GM12892 (cell line): ENCODE measurements around the gene AGPAT4.

Experiments
- DNase-seq: peaks from one replicate; pipeline ENCODE4 v3.0.0; 2011; ENCODE audit not compliant: insufficient read length
- FAIRE-seq: peaks from 2 replicates; lab custom pipeline; 2011; peaks lifted over from hg19 to GRCh38; lab: Jason Lieb, UNC
- POLR2A ChIP-seq: IDR thresholded peaks from 2 replicates; pipeline ENCODE4 v1.6.1; 2011; ENCODE audit warnings: low read depth, low read length, control low read depth
- POLR2AphosphoS5 ChIP-seq: IDR thresholded peaks from 2 replicates; pipeline ENCODE4 v1.6.1; 2011; ENCODE audit warnings: low read depth, low read length, control low read depth
- TAF1 ChIP-seq: IDR thresholded peaks from 2 replicates; pipeline ENCODE4 v1.6.1; 2011; ENCODE audit warnings: low read depth, mild to moderate bottlenecking, control low read depth, low read length, borderline replicate concordance

Gene AGPAT4

DNA sequence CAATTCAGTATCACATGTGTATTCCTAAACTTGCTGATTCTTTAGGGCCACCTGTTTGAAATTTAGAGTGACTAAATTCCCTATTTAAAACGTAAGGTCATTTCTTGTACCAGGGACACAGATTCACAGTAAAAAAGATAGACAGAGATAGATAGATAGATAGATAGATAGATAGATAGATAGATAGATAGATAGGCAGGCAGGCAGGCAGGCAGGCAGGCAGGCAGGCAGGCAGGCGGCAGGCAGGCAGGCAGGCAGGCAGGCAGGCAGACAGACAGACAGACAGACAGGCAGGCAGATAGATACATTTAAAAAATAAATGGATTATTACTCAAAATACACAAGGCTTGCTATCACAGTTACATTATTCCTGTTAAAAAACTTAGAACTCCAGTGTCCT lies 54.2 kb downstream of the AGPAT4 start:
- no peak for TF ChIP-seq POLR2A
- TF ChIP-seq TAF1, result no peak
- no peak for TF ChIP-seq POLR2AphosphoS5
- FAIRE-seq (no peak), DNase-seq (no peak)

DNA sequence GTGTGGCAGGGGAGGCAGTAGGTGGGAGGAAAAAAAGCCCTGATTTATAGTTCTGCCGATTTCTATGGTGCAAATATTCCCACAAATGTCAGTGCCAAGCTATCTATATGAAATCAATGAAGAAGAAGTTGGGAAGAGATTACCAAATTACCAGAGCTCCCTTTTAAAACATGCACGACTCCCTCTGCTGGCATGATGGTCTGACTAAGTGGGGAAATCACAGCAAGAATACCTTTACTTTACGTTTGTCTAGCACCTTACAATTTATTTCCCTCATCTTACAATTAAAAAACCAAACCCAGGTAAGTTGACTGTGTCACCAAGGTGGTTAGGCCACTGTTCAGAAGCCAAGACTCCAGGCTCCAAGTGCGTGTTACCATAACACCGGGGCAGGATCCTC lies 55.6 kb downstream of the AGPAT4 start:
- DNase-seq (no peak), FAIRE-seq (no peak)
- TF ChIP-seq TAF1, result no peak
- no peak for TF ChIP-seq POLR2AphosphoS5
- no peak for TF ChIP-seq POLR2A

DNA sequence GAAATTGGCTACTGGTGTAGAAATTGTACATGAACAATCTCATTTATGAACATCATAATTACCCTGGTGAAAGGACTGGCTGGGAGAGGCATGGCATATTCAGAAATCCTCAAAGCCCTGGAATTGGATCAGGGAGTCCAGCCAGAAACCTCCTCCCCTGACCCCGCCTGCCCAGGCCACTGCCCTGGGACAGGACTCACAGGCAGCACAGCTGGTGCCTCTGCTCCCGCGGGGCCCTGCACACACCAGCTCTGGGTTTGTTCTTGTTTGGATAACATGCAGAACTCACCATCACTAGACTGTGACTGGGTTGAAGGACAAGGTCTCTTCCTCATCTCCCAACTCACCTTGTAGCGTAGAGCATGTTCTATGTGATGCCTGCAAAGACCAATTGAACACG lies 56.2 kb downstream of the AGPAT4 start:
- no peak for DNase-seq
- no peak for FAIRE-seq
- TF ChIP-seq POLR2A (no peak), TAF1 (no peak)

DNA sequence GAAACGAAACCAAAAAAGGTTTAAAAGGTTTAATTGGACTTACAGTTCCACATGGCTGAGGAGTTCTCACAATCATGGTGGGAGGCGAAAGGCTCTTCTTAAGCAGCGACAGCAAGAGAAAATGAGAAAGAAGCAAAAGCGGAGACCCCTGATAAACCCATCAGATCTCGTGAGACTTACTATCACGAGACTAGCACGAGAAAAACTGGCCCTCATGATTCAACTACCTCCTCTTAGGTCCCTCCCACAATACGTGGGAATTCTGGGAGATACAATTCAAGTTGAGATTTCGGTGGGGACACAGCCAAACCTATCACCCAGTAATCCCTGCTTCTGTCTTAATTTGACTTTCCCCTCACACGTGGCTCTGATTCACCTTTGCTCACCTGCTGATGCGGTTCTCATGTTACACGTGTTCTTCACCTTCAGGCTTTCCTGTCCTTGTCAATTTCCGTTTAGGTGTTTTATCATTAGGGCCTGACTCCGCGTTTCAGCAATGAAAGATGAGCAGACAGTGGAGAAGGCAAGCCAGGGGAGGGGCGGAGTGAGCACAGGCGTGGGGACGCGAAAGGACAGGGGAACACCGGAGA lies 57.1 kb downstream of the AGPAT4 start:
- TF ChIP-seq POLR2A (no peak), TAF1 (no peak), POLR2AphosphoS5 (no peak)

DNA sequence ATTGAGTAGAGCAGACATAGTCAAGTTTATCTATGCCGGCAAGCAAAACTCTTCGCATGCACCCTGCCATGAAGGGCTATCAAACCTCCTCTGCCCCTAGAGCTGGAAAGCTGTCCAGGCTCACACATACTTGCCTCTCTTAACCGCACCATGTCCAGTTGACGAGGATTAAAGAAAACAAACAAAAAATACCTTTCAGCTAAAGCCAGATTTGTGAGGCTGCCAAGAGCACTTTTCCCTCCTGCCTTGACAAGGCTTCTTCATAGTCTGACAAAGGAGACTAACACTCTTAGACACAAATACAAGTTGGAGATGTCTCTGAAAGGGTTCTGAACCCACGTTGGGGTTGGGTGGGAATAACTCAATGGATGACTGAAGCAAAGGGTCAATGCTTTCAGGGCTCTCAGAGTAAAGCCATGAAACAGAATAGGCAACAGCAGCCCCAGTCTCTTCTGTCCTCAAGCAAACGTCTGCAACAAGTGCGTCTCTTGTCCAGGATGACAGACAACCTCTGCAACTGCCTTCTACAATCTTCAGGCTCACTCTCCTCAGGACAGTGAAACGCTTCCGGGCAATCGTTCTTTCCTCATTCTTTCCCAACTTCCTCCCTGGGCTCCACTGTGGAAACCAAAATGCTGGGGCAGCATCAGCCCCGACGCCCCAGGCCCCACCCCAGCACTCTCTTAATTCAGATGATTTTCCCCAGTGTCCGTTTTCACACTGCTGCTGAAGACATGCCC lies 57.8 kb downstream of the AGPAT4 start:
- no peak for TF ChIP-seq POLR2A
- TF ChIP-seq POLR2AphosphoS5, result no peak
- TF ChIP-seq TAF1, result no peak
- no peak for FAIRE-seq

More for the DNA sequence above, 57.1 kb downstream of the AGPAT4 start:
- DNase-seq, result no peak
- no peak for FAIRE-seq

DNA sequence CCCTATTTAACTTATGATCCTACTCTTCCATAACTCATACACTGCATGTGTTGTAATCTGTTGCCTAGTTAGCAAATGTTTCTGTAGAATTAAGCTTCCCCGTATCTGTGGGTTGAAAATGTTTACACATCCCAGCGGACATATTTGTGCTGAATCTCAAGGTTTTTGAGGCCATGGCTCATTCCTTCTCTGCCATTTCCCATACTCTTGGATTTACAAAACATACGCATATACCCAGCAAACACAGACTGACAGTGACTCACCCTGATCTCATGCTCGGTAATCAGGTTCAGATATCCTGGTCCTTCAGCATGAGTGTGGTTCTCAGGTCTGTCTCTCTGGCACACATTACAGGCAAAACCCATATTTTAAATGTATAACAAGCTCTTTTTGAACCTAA lies 58.7 kb downstream of the AGPAT4 start:
- TF ChIP-seq TAF1 (no peak), POLR2A (no peak), POLR2AphosphoS5 (no peak)
- DNase-seq (no peak), FAIRE-seq (no peak)

More for the DNA sequence above, 57.8 kb downstream of the AGPAT4 start:
- no peak for DNase-seq

DNA sequence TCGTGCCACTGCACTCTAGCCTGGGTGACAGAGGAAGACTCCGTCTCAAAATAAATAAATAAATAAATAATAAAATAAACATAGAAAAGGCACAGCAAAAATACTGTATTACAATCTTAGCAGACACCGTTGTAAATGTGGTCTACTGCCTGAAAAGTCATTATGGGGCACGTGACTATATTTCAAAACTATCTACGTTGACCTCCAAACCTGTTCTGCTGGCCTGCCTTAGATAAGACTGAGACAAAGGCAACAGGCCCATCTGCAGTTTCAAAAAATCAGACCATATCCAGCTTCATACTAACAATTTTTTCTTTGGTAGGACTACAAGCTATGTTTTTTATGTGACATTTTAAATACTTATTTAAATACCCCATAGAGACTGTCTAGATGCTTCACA lies 59.1 kb downstream of the AGPAT4 start:
- FAIRE-seq (no peak), DNase-seq (no peak)
- TF ChIP-seq TAF1 (no peak), POLR2A (no peak), POLR2AphosphoS5 (no peak)

DNA sequence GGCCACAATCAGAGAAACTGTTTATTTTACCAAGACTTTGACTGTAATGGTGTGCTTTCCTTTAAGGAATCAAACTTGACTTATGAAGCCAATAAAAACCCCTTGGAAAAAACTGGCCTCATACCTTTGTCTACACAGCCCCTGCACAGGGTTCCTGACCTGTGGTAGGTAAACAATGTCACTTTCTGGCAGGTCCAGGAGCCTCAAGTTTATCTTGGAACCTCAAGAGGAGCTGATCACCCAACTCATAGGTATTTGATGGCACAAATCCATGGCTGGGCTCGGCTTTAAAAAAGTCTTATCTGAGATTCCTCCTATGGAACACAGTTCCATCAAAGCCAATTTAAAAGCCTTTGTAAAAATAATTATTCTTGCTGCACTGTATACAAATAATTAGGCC lies 61.0 kb downstream of the AGPAT4 start:
- TF ChIP-seq TAF1, result no peak
- TF ChIP-seq POLR2A, result no peak
- no peak for TF ChIP-seq POLR2AphosphoS5
- no peak for FAIRE-seq
- no peak for DNase-seq

DNA sequence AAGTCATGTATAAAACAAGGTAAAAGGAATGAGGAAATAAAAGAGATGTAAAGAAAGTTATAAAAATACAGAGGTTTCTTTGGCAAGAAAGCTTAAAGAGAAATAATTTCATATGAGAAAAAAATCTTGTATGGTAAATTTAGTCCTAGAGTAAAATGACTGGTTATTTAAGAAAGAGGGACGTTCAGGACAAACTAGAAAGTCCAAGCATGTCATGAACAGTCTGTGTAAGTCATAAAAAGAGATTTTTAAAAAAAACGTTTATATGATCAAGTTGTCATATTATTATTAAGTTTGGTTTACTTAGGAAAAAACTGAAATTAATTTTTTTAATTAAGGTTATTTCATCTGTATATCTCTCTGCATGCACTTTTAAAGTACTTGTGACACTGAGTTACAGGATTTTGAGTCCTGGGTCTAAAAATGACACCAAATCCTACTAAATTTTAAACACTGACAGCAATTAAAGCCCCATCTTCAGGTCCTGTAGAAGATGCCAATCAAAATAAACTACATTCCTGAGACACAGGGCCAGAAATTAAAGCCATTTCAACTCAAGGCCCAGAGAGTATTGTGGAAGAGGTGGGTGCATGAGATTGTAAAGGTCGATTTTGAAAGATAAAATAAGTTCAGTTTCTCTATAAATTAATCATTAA lies 62.4 kb downstream of the AGPAT4 start:
- FAIRE-seq (no peak), DNase-seq (no peak)
- TF ChIP-seq POLR2A, result no peak

DNA sequence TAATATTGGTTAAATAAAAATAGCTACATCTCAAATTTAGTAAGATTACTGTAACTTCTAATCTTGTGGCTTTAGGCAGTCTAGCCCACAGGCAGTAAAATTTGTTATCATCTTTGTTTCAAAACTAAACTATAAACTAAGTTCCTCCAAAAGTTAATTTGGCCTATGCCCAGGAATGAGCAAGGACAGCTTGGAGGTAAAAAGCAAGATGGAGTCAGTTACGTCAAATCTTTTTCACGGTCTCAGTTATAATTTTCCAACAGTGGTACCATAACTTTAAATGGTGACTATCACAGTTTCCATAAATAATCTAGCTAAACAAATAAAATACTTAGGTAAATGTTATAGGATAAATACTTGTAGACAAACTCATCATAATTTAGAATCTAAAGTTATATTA lies 63.0 kb downstream of the AGPAT4 start:
- DNase-seq (no peak), FAIRE-seq (no peak)

DNA sequence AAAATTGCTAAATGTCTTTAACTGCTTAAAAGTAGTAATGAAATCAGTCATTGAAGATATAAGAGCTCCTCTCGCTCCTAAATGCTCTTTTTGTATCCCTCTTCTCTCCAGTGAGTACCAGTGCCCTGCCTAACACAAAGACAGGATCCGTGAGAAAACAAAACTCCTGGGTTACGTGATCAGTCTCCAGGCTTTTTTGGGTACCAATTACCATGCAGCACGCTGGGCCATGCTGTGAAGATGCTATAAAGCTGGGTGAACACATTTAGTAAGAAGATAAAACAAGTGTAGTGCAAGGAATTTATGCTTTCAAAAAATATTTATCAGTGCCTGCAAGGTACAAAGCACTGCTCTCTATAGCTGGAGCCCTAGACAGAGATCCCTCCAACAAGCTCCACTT lies 66.7 kb downstream of the AGPAT4 start:
- no peak for DNase-seq
- no peak for FAIRE-seq
- TF ChIP-seq TAF1 (no peak), POLR2A (no peak), POLR2AphosphoS5 (no peak)

More for the DNA sequence above, 63.0 kb downstream of the AGPAT4 start:
- no peak for TF ChIP-seq POLR2AphosphoS5
- TF ChIP-seq TAF1, result no peak
- no peak for TF ChIP-seq POLR2A

DNA sequence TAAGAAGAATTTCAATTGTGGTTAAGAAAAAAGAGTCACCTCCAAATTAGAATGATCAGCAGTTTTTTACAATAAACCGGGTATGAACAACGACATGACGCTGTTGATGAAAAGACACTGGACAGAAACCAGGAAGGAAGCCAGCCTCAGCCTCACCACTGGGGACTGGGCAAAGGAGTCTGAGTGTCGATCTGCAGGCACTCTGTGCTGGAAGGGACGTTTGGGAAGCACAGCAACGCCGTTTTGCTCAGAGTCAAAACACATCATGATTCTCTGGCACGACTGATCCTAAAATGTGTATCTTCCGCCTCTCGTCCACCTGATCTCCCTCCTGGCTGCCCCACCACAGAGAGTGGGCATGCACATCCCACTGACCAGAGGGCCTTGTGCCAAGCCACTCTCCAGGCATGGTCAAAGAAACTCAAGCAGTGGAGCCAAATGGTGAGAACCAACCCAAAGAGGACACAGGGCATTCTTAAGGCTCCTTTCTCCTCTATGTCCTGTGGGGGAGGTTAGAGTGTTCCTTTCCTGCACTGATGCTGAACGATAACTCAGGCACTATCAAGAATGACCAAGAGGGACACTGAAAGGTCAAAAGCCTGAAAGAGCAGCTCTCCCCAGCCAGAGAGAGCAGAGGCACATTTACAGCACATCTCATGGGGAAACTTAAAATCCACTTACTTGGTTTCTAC lies 68.8 kb downstream of the AGPAT4 start:
- TF ChIP-seq POLR2AphosphoS5 (no peak), POLR2A (no peak), TAF1 (no peak)
- FAIRE-seq (no peak), DNase-seq (no peak)
